Activated naive CD4-positive, alpha-beta T cell (primary cell): ENCODE results near the gene DTWD1.
"Not testable (repeated sequence)": the region's sequence is repeated elsewhere in the genome, so short reads cannot be mapped to it uniquely, and the experiment has no call there.

ENCODE experiments used
- DNase-seq, 4 experiments: peaks; one replicate each; lab custom pipeline; 2025; lab: John Stamatoyannopoulos, UW

DTWD1 gene

DNA sequence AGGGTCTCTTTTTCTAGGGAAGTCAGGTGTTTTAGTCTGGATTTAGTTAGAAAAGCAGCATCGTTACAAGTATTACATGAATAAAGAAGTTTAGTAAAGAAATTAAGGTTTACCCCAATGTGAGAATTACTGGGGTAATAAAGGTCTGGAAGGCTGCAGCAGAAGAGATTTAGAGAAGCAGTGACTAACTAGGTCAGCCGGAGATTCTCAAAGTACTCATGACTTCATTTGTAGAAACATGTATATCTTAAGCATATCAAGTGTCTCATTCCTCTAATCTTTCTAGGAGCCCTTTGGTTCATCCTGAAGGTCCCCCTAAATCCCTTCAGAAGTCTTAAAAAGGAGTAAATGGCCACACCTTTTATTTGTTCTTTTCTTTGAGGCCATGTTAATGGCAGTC lies 26.0 kb downstream of the DTWD1 start:
- DNase-seq, result no peak

DNA sequence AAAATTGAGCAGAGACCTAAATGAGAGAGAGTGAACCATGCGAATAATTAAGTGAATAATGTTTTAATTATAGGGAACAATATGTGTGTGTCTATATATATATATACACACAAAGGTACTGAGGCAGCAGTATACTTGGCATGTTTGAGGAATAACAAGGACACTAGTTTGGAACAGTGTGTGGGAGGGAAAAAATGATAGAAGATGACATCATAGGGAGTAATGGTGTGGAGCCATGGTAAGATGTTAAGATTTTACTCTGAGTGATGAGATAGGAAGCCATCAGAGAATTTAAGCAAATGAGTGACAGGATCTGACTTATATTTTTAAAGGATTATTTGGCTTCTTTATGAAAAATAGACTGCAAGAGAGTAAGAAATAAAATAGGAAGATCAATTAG lies 29.1 kb downstream of the DTWD1 start:
- no peak for DNase-seq

DNA sequence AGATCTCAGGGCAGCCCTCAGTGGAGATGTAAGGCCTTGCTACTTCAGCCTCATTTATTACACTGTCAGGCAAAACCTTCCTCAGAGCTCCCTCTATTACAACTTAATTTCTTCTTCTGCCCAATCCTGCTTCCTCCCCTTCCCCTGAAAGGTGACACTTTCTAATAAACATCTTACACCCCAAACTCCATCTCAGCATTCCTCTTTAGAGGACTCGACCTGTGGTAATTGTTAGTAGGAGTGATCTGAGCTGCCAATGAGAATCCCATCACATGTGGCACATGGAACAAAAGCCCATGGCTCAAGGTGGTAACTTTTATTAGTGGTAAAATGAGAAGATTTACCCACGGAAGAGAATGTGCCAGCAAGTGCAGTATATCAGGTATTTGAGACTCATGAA lies 29.8 kb downstream of the DTWD1 start:
- DNase-seq, result no peak

DNA sequence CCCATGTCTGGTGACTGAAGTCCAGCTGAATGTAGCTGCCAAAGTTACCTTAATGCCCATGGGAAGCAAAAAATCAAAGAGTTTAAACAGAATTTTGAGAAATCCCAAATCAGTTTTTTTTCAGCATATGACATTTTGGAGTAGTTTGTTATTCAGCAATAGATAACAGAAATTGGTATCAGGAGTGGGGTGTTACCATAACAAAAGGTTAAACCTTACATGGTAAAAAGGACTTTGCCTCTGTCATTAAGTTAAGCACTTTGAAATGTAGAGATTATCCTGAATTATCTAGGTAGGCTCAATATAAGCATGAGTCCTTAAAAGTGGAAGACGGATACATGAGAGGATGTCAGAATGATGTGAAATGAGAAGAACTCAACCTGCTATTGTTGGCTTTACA lies 32.1 kb downstream of the DTWD1 start:
- DNase-seq, result no peak

DNA sequence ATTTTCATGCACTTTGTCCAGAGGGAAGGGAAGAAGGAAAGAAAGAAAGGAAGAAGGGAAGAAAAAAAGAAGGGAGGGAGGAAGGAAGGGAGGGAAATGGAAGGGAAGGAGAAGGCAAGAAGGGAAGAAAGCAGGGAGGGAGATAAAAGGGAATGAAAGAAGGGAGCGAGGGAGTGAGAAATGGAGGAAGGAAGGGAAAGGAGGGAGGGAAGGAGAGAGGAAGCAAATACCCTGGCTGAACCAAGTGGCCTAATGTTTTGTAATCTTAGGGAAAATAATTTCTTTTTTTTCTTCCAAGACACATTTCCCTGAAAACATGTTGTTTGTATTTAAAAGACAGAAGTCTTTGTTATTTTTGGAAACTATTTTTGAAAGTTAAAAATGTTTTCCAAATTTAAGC lies 35.9 kb downstream of the DTWD1 start:
- no peak for DNase-seq

DNA sequence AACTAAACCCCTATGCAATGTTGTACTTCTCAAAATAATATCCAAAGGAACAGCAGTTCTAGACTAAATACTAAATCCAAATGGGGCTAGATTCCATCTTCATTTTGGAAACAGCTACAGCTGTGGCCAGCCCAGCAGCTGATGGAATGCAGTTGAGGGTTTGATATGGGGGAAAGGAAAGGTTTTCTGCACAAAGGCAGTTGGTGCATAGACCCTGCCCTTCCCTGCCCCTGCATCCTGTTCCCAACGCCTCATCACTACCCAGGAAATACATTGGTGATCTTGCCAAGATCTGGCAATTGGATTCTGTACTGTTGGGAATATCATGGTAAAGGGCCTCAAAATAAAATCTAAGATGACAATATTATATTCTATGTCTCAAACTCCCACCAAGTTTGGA lies 43.9 kb downstream of the DTWD1 start:
- DNase-seq, result no peak

DNA sequence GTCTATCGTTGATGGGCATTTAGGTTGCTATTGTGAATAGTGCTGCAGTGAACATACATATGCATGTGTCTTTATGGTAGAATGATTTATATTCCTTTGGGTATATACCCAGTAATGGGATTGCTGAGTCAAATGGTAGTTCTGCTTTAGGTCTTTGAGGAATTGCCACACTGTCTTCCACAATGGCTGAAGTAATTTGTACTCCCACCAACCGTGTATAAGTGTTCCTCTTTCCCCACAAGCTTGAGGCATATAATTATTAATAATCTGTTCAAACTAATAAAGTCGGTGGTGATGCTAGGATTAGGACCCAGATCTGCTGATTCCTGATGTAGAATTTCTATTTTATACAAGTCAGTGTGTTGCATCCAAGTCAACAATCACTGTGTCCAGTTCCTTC lies 45.6 kb downstream of the DTWD1 start:
- not testable (repeated sequence) for DNase-seq

DNA sequence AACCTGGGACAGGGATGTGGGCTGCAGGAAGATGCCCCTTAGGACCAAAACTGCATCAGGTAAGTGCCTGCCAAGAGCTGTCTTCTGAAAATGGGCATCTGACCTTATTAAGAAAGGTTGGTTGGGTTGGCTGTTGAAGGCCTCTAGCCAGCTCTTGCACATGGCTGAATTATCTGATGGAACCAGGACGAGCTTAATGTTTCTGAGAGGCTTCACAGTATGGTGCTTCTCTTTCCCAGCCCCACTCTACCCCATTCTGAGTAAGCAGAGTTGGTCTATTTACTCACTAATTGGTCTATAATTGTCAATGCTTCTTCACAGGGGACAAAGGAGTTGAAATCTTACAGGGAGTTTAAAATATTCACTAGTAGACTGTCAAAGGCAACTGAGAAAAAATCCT lies 48.4 kb downstream of the DTWD1 start:
- DNase-seq, result no peak

DNA sequence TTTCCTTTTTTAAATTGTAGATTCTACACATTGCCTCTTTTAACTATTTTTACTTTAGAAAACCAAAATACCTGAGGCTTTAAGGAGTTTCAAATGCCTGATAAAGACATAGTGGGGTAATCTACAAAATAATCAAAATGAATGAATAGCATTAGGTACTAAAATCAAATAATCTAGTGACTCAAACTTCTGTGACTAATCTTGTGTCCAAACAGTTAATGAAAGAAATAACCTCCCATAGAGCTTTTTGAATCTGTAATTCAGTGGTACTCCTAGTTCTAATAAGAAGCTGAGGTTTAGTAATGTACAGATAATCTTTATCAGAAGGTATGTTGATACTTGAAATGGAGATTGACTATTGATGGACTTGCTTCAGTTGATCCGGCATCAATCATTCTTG lies 53.0 kb downstream of the DTWD1 start:
- no peak for DNase-seq

DNA sequence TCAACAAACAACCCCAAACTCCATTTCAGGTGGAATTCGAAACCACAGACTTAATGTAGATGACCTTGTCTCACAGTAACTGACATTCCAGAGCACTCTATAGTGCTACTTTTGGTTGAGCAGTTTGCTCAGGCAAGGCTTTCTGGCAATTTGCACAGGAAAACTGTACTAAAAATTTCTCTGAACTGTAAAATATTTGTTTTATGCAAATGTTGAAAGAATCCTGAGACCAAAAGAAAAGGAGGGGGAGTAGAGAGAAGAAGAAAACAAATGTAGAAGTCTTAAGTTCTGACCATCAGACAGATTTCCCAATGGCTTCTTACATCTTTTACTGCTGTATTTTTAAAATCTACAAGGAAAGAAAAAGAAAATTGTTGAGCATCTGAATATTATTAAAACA lies 53.5 kb downstream of the DTWD1 start:
- DNase-seq, result no peak

DNA sequence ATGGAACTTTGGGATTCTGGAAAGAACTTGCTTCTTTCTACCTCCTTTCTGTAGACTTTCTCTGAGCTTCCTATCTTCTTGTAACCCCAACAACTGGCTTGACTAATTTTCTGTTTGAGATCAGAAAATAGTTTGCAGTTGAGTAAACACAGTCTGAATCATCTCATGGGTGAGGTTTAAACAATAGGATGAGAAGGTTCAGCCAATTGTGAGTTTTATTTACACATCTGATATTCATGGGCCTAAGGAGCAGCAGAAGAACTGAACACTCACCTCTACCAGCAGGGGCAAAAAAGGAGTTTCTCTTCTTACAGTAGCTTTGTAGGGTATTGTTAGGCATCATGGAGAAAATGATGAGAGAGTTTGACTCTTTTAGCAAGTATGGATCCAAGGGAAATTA lies 54.2 kb downstream of the DTWD1 start:
- no peak for DNase-seq

DNA sequence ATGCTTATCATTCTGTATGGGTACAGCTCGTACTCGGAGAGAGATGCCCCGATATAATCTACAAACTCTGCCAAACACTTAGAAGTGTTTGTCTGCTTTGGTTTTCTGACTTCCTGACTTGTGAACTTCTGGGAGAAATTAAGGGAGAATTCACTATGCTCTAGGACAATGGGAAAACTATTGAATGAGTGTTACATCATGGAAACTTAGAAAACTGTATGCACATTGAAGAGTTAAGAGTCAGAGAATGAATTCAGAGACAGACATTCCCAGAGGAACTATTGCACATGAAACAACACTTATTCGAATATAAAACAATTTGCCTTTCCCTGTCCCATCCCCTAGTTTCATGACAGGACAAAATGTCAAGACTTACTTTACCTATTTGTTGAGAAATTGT lies 57.8 kb downstream of the DTWD1 start:
- DNase-seq, result no peak

DNA sequence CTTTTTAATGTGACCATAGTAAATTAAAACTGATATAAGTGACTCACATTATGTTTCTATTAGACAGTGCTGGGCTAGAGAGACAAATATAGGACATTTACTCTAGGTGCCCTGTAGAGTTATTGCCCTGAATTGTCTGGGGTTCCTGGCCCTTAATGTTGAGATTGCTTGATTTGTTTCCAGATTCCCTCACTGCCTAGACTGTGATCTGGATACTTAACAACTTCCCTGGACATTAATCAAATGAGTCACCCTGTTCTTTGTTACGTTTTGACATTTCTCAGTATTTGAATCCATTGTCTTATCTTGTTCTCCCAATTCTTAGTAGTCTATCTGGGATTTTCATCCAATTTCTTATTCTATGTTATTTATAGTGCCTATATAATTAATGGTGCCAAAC lies 65.8 kb downstream of the DTWD1 start:
- DNase-seq, result no peak

DNA sequence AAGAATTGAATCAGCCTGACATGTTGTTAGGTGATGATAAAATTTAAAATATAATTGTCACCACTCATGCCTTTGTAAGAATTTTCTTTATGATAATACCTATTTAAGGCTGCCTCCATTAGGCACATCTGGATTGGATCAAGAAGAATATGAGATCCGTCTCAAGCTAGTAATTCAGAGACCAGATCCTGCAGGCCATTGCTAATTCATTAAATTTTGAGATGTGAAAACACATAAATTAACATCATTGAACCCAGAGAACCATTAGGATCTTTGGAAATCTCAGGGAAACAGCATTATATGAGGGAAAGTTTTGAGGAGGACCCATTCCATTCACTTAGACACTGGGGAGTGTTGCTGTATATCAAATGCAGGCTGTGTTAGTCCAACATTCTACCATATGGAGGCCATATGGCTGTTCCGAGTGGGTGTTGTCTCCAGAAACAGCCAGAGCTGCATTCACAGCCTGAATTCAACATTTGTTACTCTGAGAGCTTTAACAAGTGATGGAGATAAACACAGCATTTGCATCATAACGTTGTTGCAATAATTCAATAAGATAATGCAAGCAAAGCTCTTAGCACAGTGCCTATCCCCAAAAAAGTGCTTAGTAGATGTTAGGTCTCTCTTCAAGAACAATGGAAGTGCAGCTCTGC lies 67.4 kb downstream of the DTWD1 start:
- DNase-seq, result no peak

DNA sequence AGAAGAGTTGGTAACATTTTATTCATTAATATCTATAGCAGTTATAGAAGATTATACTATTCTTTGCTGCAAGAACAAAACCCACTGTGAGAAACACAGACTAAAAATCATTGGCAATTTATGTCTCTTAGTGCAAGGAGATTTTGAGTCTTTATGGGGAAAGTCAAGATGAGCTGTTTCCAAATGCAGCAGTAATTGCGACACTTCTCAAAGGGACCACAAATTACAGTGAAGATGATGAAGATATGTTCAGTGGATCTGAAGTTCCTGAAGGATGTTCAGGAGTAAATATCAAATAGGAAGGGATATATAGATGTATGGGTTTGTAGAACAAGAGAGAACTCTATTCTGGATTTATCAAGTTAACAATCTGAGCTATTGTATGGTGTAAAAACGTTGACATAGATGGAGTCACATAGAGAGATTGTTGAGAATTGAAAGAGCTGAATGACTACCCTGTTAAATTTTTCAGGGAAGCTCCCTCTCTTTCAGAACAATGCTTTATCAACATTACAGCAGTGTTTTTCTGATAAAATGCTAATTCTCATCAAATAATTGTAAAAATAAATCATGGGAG lies 71.8 kb downstream of the DTWD1 start:
- no peak for DNase-seq

DNA sequence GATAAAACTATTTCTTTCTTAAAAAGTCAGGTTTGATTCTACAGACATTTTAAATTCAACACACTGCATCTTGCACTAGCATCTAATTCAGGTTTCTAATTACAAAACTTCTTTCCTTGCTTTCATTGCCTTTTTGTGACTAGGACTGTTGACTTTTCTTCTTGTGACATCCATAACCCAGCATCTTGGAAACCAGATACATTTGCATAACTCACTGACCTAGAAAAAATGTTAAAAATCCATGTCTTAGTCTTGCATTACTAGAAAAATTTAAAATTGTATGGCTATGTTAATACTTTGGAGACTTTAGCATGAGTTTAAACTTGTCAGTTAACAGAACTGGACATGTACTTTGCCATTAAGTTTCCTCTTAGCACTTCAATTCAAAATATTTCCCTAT lies 72.7 kb downstream of the DTWD1 start:
- no peak for DNase-seq

DNA sequence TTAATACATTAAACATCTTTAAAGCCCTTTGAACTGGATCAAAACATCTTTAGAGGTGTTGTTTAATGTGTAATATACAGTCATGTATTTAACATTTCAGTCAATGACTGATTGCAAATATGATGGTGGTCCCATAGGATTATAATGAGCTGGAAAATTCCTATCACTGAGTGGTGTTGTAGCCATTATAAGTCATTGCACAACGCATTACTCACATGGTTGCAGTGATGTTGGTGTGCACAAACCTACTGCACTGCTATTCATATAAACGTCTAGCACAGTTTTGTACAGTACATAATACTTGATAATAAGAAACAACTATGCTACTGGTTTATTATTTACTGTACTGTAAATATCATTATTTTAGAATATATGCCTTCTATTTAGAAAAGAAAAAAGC lies 75.6 kb downstream of the DTWD1 start:
- DNase-seq, result no peak

DNA sequence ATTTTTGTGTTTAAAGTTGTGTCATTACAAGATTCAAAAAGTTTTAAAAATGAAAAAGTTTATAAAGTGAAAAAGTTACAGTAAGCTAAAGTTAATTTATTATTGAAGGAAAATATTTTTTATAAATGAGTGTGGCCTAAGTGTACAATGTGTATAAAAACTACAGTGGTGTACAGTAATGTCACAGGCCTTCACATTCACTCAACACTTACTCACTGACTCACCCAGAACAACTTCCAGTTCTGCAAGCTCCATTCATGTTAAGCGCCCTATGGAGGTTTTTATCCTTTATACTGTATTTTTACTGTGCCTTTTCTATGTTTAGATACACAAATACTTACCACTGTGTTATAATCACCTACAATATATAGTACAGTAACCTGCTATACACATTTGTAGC lies 76.3 kb downstream of the DTWD1 start:
- no peak for DNase-seq

DNA sequence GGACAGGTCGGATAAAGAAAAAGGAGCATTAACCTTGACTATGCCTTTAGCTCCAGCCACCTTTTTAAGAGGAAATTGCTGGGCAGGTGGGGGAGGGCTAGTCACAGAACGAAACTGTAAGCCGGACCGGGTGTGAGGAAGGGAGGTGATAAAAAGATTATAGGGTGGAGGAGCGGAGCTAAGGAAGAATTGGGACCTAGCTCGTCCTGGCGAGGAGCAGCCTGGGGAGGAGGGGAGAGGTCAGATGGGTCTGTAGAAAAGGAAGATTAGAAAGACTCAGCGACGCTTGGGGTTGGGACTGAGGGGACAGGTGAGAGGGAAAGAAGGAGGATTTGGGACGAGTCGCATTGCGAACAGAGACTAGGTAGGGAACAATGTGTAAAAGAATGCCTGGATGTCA lies 82.1 kb downstream of the DTWD1 start:
- not testable (repeated sequence) for DNase-seq
